PC-3 (cell line): Measurements from ENCODE around the gene BCAR3. TPM values are rescaled to one million over a fixed set of nuclear protein-coding genes. Genes with fewer than 3 reads are reported as not detected.

ENCODE experiments used
- ATAC-seq: fragments of 200-7000 bp; cut with Tn5 transposase; 2 replicates; pipeline ENCODE4 v1.9.1; 2020; ENCODE audit warnings: mild to moderate bottlenecking, moderate library complexity
- BruUV-seq: library from RNA; stranded (reverse); fragments of 400-500 nt; replicated peaks from 2 replicates; lab custom pipeline; 2021; lab: Mats Ljungman, UMichigan
- CTCF ChIA-PET: fragments of 300-600 bp; sonication (Branson Sonifier 250); formaldehyde crosslinking; loops from one replicate; lab custom pipeline; 2022; ENCODE audit warnings: antibody characterized with exemption; lab: Charles Lee
- POLR2A ChIA-PET: fragments of 300-600 bp; sonication (Branson Sonifier 250); formaldehyde crosslinking; loops from one replicate; lab custom pipeline; 2022; ENCODE audit warnings: antibody characterized with exemption; ENCODE audit not compliant: unreplicated experiment; lab: Charles Lee
- DNase-seq: peaks from one replicate; pipeline ENCODE4 v3.0.0-alpha.2; 2015
- H2AFZ ChIP-seq: fragments of 300-600 bp; sonication (generic); 2 replicates; pipeline ENCODE4 v1.6.0; 2016; ENCODE audit warnings: antibody characterized with exemption, low read length
- H3F3A ChIP-seq: fragments of 300-600 bp; sonication (generic); one replicate; pipeline ENCODE4 v1.6.0; 2017; ENCODE audit warnings: antibody characterized with exemption, low read length, control low read depth, mild to moderate bottlenecking; ENCODE audit not compliant: unreplicated experiment
- H3K27ac ChIP-seq: fragments of 300-600 bp; sonication (generic); 2 replicates; pipeline ENCODE4 v1.5.1; 2016; ENCODE audit warnings: mild to moderate bottlenecking, low read length
- H3K27me3 ChIP-seq: fragments of 300-600 bp; sonication (generic); 2 replicates; pipeline ENCODE4 v1.6.1; 2016; ENCODE audit warnings: low read length, mixed read lengths
- H3K36me3 ChIP-seq: fragments of 300-600 bp; sonication (generic); 2 replicates; pipeline ENCODE4 v1.6.1; 2016; ENCODE audit warnings: low read depth, mixed run types, low read length, mixed read lengths
- H3K4me1 ChIP-seq: fragments of 300-600 bp; sonication (generic); 2 replicates; pipeline ENCODE4 v1.5.1; 2016; ENCODE audit warnings: low read length; ENCODE audit not compliant: insufficient read depth
- H3K4me2 ChIP-seq: fragments of 300-600 bp; sonication (generic); 2 replicates; pipeline ENCODE4 v1.6.0; 2016; ENCODE audit warnings: low read length
- H3K4me3 ChIP-seq: fragments of 300-600 bp; sonication (generic); 2 replicates; pipeline ENCODE4 v1.5.1; 2016; ENCODE audit warnings: mild to moderate bottlenecking, low read length, mixed read lengths
- H3K79me2 ChIP-seq: fragments of 300-600 bp; sonication (generic); 2 replicates; pipeline ENCODE4 v1.6.1; 2017; ENCODE audit warnings: low read length, mixed read lengths
- H3K9ac ChIP-seq: fragments of 300-600 bp; sonication (generic); 2 replicates; pipeline ENCODE4 v1.6.0; 2016; ENCODE audit warnings: mild to moderate bottlenecking, low read length
- H3K9me2 ChIP-seq: fragments of 300-600 bp; sonication (generic); replicated peaks from 2 replicates; pipeline ENCODE4 v1.6.1; 2016; ENCODE audit warnings: mixed run types, low read length, mixed read lengths
- H3K9me3 ChIP-seq: fragments of 300-600 bp; sonication (generic); 2 replicates; pipeline ENCODE4 v1.6.1; 2016; ENCODE audit warnings: low read length, mixed read lengths
- H4K20me1 ChIP-seq: fragments of 300-600 bp; sonication (generic); 2 replicates; pipeline ENCODE4 v1.6.1; 2016; ENCODE audit warnings: low read length, mixed read lengths
- EZH2 ChIP-seq: fragments of 300-600 bp; sonication (generic); IDR thresholded peaks from one replicate; pipeline ENCODE4 v1.6.1; 2017; ENCODE audit warnings: antibody characterized with exemption, mild to moderate bottlenecking, low read length; ENCODE audit not compliant: unreplicated experiment
- EZH2phosphoT487 ChIP-seq: fragments of 300-600 bp; sonication (generic); IDR thresholded peaks from 2 replicates; pipeline ENCODE4 v1.6.1; 2018; ENCODE audit warnings: mild to moderate bottlenecking, antibody characterized with exemption, low read length, borderline replicate concordance
- intact Hi-C: fragments of 100-400 bp; cut with micrococcal nuclease; formaldehyde crosslinking; loops from 2 replicates; pipeline ENCODE4 v1.9.0; 2023
- total RNA-seq: library from RNA; depleted of rRNA; stranded (reverse); fragments of >200 nt; gene quantifications from 2 replicates; pipeline ENCODE4 v1.2.3, GENCODE V29; 2014
- TF ChIP-seq, protein P1 (sequence below): fragments of 300-600 bp; sonication (generic); conservative IDR thresholded peaks from 2 replicates; pipeline ENCODE4 v1.5.1; 2017; ENCODE audit warnings: antibody characterized with exemption, low read depth, mild to moderate bottlenecking, low read length

BCAR3 gene
- total RNA-seq, 1 experiment from 2014 or later: 171 TPM

DNA sequence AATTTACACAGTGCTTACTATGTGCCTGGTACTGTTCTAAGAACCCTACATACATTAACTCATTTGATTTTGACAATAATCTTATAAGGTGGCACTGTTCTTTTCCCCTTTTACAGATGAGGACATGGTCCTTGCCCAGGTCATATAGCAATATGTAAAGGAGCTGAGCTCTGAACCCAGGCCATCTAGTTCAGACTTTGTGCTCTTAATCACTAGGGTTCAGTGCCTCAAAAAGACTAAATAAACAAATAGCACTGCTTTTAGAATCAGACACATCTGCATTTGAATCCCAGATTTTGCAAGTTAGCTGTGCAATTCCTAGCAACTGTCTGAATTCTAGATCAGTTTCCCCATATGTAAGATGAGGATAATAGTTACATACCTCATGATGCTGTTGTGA, 8.7 kb upstream of the BCAR3 start:
- intact Hi-C loops: no loop called here
- Histone ChIP-seq H3K4me3 (no peak overlapping the region), H3K27ac (peak overlapping the region; percentile 99), H3K9me3 (no peaks in the 10 kb centered on the region), H3K36me3 (peaks cover 12% of the 10 kb centered on the region), H3K79me2 (peaks cover 66% of the 10 kb centered on the region), H3F3A (peaks cover 24% of the 10 kb centered on the region), H3K9me2 (no peaks in the 10 kb centered on the region), H4K20me1 (no peaks in the 10 kb centered on the region), H3K27me3 (no peaks in the 10 kb centered on the region), H3K4me2 (no peak overlapping the region), H2AFZ (no peak overlapping the region), H3K9ac (0 out of 2 replicates have a peak overlapping the region, but pooled peaks have one; percentile 96), H3K4me1 (peaks cover 78% of the 10 kb centered on the region)
- DNase-seq (no peak), ATAC-seq (no peak)
- TF ChIP-seq EZH2: no peak
- no peak for TF ChIP-seq EZH2phosphoT487
- TF ChIP-seq, protein P1, sequence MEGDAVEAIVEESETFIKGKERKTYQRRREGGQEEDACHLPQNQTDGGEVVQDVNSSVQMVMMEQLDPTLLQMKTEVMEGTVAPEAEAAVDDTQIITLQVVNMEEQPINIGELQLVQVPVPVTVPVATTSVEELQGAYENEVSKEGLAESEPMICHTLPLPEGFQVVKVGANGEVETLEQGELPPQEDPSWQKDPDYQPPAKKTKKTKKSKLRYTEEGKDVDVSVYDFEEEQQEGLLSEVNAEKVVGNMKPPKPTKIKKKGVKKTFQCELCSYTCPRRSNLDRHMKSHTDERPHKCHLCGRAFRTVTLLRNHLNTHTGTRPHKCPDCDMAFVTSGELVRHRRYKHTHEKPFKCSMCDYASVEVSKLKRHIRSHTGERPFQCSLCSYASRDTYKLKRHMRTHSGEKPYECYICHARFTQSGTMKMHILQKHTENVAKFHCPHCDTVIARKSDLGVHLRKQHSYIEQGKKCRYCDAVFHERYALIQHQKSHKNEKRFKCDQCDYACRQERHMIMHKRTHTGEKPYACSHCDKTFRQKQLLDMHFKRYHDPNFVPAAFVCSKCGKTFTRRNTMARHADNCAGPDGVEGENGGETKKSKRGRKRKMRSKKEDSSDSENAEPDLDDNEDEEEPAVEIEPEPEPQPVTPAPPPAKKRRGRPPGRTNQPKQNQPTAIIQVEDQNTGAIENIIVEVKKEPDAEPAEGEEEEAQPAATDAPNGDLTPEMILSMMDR: no peak
- ChIA-PET CTCF (no interaction called here), POLR2A (interaction anchor here (0.5 to 0.7 kb wide), 2 partner anchors 12 to 48 kb away, joined by 3 to 4 read pairs; no protein-coding TSS in a partner anchor)
- no TSS peak for BruUV-seq

DNA sequence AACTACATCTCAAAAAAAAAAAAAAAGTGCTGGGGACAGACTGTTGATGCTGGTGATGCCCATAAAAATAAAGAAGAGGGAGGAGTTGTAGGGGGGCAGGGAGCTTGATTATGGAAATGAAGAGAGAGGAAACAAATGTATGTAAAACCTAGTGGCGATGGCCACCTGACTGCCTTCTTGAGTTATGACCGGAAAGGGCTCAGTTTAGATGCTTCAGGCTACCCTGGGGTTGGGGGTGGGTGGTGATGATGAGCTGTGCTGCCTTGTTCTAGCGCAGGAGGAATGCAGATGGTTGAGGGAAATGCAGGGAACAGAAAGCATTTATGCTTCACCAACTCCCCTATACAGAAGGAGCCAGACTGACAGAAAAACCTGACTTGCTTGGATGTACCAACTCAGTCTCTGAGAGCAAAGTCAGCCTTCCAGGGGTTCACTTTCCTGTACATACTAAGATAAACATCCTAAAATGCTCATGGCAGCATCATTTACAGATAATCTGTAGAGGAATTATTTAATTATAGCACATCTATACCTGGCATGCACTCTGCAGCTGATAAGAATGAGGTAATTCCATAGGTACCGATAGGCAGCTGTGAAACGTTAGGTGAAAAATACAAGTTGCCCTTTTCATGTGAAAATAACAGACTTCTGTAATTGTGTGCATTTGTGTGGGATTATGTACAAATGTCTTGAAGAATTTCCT, 8.0 kb upstream of the BCAR3 start:
- H3K9me3 ChIP-seq: no peaks in the 10 kb centered on the region
- no peak for ATAC-seq
- H3K27me3 ChIP-seq: no peaks in the 10 kb centered on the region
- CTCF ChIA-PET: no interaction called here
- H3K9me2 ChIP-seq: no peaks in the 10 kb centered on the region
- no TSS peak for BruUV-seq
- H4K20me1 ChIP-seq: no peaks in the 10 kb centered on the region
- POLR2A ChIA-PET: interaction anchor here (0.7 kb wide), 2 partner anchors 13 to 357 kb away, joined by 3 to 4 read pairs; no protein-coding TSS in a partner anchor
- DNase-seq: no peak
- intact Hi-C loops: no loop called here
- H3F3A ChIP-seq: peaks cover 22% of the 10 kb centered on the region
- TF ChIP-seq, protein P1: no peak
- TF ChIP-seq EZH2phosphoT487: no peak
- TF ChIP-seq EZH2: no peak
- no peak overlapping the region for H3K4me2 ChIP-seq
- H3K27ac ChIP-seq: peak overlapping the region; percentile 99
- no peak overlapping the region for H3K9ac ChIP-seq
- H3K36me3 ChIP-seq: peaks cover 6% of the 10 kb centered on the region
- H3K4me3 ChIP-seq: no peak overlapping the region
- H3K4me1 ChIP-seq: peaks cover 76% of the 10 kb centered on the region
- no peak overlapping the region for H2AFZ ChIP-seq
- H3K79me2 ChIP-seq: peaks cover 66% of the 10 kb centered on the region

DNA sequence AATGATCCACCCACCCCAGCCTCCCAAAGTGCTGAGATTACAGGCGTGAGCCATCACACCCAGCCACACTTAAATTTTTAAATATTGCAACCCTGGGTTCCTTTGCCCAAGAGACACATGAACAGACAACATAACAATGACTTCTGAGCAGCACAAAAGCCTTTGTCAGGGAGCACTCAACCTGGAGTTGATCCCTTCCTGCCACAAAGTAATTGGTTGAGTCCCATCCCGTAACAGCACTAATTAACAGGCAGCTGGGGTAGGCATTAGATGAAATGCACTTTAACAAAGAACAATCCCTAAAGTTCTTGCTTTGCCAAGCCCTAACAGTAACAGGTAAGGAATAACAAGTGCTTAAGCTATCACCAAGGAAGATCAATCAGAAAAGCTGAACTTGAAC, 5.9 kb upstream of the BCAR3 start:
- H3K27me3 ChIP-seq: no peaks in the 10 kb centered on the region
- no peak for TF ChIP-seq EZH2
- TF ChIP-seq EZH2phosphoT487: no peak
- TF ChIP-seq, protein P1: no peak
- H4K20me1 ChIP-seq: no peaks in the 10 kb centered on the region
- CTCF ChIA-PET: interaction anchor here (0.7 kb wide), 1 partner anchor 157 kb away, joined by 4 read pairs; no protein-coding TSS in a partner anchor
- H3K36me3 ChIP-seq: 0 out of 2 replicates have a peak, but pooled peaks cover 2% of the 10 kb centered on the region
- H3K4me1 ChIP-seq: peaks cover 76% of the 10 kb centered on the region
- peaks cover 82% of the 10 kb centered on the region for H3K79me2 ChIP-seq
- H3K4me3 ChIP-seq: no peak overlapping the region
- no peaks in the 10 kb centered on the region for H3K9me3 ChIP-seq
- no TSS peak for BruUV-seq
- DNase-seq: no peak
- peaks cover 8% of the 10 kb centered on the region for H3F3A ChIP-seq
- no peak overlapping the region for H2AFZ ChIP-seq
- peak overlapping the region; percentile 83 for H3K27ac ChIP-seq
- intact Hi-C loops: no loop called here
- no peak for ATAC-seq
- no peak overlapping the region; the same call in 1 of the 2 replicates for H3K9ac ChIP-seq
- POLR2A ChIA-PET: interaction anchor here (0.6 to 1.0 kb wide), 3 partner anchors 15 to 118 kb away, joined by 3 to 5 read pairs (median 4); no protein-coding TSS in a partner anchor
- no peak overlapping the region for H3K4me2 ChIP-seq
- no peaks in the 10 kb centered on the region for H3K9me2 ChIP-seq
